ENCODE data around the gene CFAP54. TPM values are rescaled to one million over a fixed set of nuclear protein-coding genes. Genes with fewer than 3 reads are reported as not detected.

CFAP54 gene
- total RNA-seq, 1 donor from 2014 or later: 1.1 TPM

DNA sequence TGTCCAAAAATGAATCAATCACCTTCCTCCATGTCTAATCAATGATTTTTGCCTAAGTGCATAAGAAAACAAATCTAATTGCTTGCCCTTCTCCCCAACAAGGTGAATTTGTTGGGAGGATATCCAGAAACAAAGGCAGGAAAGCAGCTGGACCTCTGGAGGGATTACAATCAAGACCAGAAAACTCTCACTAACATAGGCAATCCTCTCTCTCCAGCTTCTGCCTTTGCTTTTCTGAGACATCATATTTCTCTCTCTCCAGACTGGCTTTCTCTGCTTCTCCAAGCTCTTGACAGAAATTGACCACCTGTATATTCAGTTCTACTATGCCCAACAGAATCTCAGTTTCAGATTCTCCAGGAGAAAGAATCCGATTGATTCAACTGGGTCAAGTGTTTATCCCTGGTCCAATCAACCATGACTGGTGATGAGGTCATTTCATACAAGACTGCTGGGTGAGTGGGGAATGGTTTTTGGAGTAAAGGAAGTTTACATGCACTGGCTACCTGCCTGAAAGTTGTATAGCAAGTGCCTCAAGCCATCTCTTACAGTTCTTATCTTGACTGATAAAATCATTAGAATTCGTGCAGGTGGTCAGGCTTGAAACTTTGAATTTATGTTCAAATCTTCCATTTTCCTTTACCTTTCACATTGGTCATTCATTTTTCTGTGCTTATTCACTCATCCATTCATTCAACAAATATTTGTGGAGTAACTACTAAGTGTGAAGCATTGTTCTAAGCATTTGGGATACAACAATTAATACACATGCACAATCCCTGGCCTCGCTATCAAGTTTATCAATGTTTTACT is 22.2 kb upstream of the CFAP54 start:
- Histone ChIP-seq H3K36me3 (ENCODE audit: insufficient read depth, low read length) (no peaks in the 10 kb centered on the region), H3K27ac (ENCODE audit: low read depth, low read length) (no peak overlapping the region), H3K79me2 (ENCODE audit: insufficient read depth, low read length) (no peaks in the 10 kb centered on the region), H3K9ac (ENCODE audit: low read length) (no peak overlapping the region), H3K4me3 (ENCODE audit: insufficient read depth, low read depth, low read length) (no peak overlapping the region), H3K27me3 (ENCODE audit: insufficient read depth, low read length) (no peaks in the 10 kb centered on the region), H4K20me1 (ENCODE audit: insufficient read depth, low read length) (no peaks in the 10 kb centered on the region), H3K4me1 (ENCODE audit: insufficient read depth, low read length) (peaks cover 13% of the 10 kb centered on the region), H3K4me2 (ENCODE audit: low read length) (peak overlapping the region; percentile 7), H2AFZ (ENCODE audit: low read depth, low read length) (peak overlapping the region; percentile 16), H3K9me3 (ENCODE audit: insufficient read depth, low read depth, low read length) (no peaks in the 10 kb centered on the region)
- no peaks in the 10 kb centered on the region for H3K36me3 Mint-ChIP-seq (ENCODE audit: low read depth, unreplicated experiment)
- H3K27me3 Mint-ChIP-seq (ENCODE audit: low read depth, unreplicated experiment): no peaks in the 10 kb centered on the region
- H3K4me1 Mint-ChIP-seq (ENCODE audit: low read depth, unreplicated experiment): peaks cover 12% of the 10 kb centered on the region
- TF ChIP-seq, protein P1, sequence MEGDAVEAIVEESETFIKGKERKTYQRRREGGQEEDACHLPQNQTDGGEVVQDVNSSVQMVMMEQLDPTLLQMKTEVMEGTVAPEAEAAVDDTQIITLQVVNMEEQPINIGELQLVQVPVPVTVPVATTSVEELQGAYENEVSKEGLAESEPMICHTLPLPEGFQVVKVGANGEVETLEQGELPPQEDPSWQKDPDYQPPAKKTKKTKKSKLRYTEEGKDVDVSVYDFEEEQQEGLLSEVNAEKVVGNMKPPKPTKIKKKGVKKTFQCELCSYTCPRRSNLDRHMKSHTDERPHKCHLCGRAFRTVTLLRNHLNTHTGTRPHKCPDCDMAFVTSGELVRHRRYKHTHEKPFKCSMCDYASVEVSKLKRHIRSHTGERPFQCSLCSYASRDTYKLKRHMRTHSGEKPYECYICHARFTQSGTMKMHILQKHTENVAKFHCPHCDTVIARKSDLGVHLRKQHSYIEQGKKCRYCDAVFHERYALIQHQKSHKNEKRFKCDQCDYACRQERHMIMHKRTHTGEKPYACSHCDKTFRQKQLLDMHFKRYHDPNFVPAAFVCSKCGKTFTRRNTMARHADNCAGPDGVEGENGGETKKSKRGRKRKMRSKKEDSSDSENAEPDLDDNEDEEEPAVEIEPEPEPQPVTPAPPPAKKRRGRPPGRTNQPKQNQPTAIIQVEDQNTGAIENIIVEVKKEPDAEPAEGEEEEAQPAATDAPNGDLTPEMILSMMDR (IDR thresholded peaks at IDR 0.05; ENCODE audit: insufficient read depth, low read depth, low read length): no peak
- no peak for TF ChIP-seq EZH2 (IDR thresholded peaks at IDR 0.05; ENCODE audit: insufficient read depth, low read length)
- no peak overlapping the region for H3K4me3 Mint-ChIP-seq (ENCODE audit: unreplicated experiment)
- peak; percentile 39 for FAIRE-seq
- H3K27ac Mint-ChIP-seq (ENCODE audit: unreplicated experiment): peak overlapping the region; percentile 47
- H3K9me3 Mint-ChIP-seq (ENCODE audit: unreplicated experiment): no peaks in the 10 kb centered on the region
- DNase-seq (ENCODE audit: low read depth): peak; percentile 55

DNA sequence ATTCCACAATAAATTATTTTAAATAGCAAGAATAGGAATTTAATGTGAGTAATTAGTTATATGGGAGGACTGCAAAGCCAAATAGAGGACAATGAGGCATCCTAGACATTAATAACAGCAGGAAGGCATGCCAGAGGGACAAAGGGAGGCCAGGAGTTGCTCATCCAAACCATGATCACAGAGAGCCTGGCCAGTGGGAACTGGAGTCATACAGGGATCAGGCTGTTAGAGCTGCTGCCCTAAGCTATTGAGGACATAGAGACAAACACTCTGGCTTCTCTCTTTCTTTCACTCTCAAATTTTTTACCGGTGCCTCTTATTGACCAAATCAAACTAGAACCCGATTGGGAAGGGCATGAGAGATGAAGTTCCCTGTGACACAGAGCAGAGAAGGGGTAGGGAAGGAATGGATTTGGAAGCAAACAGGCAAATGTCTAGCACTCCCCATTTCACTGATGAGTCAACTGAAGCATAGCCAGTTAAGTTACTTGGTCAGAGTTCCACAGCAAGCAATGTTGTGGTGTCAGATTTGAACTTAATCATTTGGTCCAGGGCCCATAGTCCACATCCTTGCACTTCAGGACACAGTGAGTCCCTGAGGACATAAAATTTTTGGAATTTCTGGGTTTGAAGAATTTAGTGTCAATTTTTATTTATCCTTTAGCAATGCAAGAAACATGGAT is 17.9 kb upstream of the CFAP54 start:
- peak overlapping the region; percentile 53 for H3K4me2 ChIP-seq (ENCODE audit: low read length)
- no peaks in the 10 kb centered on the region for H3K27me3 ChIP-seq (ENCODE audit: insufficient read depth, low read length)
- no peak overlapping the region for H3K4me3 ChIP-seq (ENCODE audit: insufficient read depth, low read depth, low read length)
- H3K36me3 ChIP-seq (ENCODE audit: insufficient read depth, low read length): no peaks in the 10 kb centered on the region
- H3K9me3 ChIP-seq (ENCODE audit: insufficient read depth, low read depth, low read length): no peaks in the 10 kb centered on the region
- TF ChIP-seq, protein P1 (IDR thresholded peaks at IDR 0.05; ENCODE audit: insufficient read depth, low read depth, low read length): no peak
- H3K9me3 Mint-ChIP-seq (ENCODE audit: unreplicated experiment): no peaks in the 10 kb centered on the region
- H3K4me1 ChIP-seq (ENCODE audit: insufficient read depth, low read length): peaks cover 20% of the 10 kb centered on the region
- peak overlapping the region; percentile 35 for H3K27ac ChIP-seq (ENCODE audit: low read depth, low read length)
- H3K36me3 Mint-ChIP-seq (ENCODE audit: low read depth, unreplicated experiment): no peaks in the 10 kb centered on the region
- H3K79me2 ChIP-seq (ENCODE audit: insufficient read depth, low read length): no peaks in the 10 kb centered on the region
- FAIRE-seq (peak; percentile 93), DNase-seq (ENCODE audit: low read depth) (peak; percentile 84)
- peak overlapping the region; percentile 62 for H2AFZ ChIP-seq (ENCODE audit: low read depth, low read length)
- H3K27me3 Mint-ChIP-seq (ENCODE audit: low read depth, unreplicated experiment): no peaks in the 10 kb centered on the region
- no peaks in the 10 kb centered on the region for H4K20me1 ChIP-seq (ENCODE audit: insufficient read depth, low read length)
- peaks cover 13% of the 10 kb centered on the region for H3K4me1 Mint-ChIP-seq (ENCODE audit: low read depth, unreplicated experiment)
- H3K27ac Mint-ChIP-seq (ENCODE audit: unreplicated experiment): peak overlapping the region; percentile 75
- peak overlapping the region; percentile 33 for H3K9ac ChIP-seq (ENCODE audit: low read length)
- no peak overlapping the region for H3K4me3 Mint-ChIP-seq (ENCODE audit: unreplicated experiment)
